Measurements from ENCODE around the gene CCDC182.

CCDC182 gene

DNA sequence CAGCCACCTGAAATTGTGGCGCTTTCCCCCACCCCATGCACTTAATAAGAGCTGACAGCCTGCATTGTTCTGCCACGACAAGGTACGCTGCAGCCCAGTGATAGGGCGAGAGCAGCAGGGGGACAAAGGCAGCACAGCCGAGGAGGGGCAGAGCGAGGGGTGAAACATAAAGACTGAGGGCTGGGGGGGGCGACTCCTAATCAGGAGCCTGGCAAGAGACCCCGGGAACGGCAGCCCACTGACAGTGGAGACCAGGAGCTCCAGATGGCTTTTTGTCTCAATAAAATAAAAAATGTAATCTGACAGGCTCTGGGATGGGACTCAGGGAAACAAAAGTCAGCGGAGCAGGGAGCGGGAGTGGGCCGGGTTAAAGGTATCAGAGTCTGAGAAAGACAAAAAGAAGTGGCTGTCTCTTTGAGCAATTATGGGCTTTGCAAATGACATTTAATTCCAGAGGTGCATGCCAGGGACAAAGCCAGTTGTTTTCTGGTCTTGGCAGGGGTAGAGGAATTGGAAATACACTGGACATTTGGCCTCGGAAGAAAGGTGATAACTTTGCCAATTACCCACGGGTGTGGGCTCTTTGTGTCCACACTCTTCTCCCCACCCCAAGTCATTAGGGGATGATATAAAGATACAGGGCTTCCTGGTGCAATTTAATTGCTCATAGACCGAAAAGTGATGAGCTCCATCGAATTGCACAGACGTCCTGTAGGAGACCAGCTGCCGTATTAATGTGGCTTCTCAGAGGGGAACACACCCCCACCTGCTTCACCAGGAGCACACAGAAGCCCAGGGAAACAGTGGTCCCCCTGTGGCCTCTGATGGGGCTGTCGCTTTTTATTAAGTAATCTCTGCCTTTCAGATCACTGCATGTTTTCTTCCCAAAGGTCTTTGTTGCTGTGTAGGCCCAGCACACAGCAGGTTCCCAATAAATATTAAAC is 17.6 kb upstream of the CCDC182 start:
- TF ChIP-seq, protein P1, sequence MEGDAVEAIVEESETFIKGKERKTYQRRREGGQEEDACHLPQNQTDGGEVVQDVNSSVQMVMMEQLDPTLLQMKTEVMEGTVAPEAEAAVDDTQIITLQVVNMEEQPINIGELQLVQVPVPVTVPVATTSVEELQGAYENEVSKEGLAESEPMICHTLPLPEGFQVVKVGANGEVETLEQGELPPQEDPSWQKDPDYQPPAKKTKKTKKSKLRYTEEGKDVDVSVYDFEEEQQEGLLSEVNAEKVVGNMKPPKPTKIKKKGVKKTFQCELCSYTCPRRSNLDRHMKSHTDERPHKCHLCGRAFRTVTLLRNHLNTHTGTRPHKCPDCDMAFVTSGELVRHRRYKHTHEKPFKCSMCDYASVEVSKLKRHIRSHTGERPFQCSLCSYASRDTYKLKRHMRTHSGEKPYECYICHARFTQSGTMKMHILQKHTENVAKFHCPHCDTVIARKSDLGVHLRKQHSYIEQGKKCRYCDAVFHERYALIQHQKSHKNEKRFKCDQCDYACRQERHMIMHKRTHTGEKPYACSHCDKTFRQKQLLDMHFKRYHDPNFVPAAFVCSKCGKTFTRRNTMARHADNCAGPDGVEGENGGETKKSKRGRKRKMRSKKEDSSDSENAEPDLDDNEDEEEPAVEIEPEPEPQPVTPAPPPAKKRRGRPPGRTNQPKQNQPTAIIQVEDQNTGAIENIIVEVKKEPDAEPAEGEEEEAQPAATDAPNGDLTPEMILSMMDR (IDR thresholded peaks at IDR 0.05; ENCODE audit: insufficient read depth, low read length, missing control alignments), result no peak
- POLR2A ChIA-PET, result no interaction called here
- H3K4me3 ChIP-seq (ENCODE audit: low read depth, low read length), result no peak overlapping the region
- CTCF ChIA-PET, result interaction anchor here (1.8 to 1.9 kb wide), 2 partner anchors 21 to 164 kb away, joined by 7 to 9 read pairs; no protein-coding TSS in a partner anchor
- DNase-seq (ENCODE audit: low read depth, low spot score), result no peak

DNA sequence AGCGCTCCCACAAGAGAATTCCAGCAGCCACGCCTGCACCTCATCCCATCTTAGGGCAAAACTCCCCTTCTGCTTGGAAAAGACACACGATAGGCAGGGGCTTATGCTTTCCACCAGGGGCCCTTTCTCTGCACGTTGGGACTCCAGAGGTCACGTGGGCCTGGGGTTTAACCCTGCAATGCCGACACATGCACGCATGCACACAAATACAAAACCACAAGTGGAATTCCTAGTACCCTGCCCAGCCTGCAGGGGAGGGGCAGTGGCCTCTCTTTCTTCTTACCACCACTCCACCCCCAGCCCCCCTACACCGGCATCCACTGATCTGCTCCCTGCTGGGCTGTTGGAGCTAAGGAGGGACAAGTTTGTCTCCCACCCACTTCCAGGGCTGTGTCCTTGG is 16.8 kb upstream of the CCDC182 start:
- no peak for DNase-seq (ENCODE audit: low read depth, low spot score)
- ChIA-PET CTCF (interaction anchor here (1.8 to 1.9 kb wide), 2 partner anchors 22 to 164 kb away, joined by 7 to 9 read pairs; no protein-coding TSS in a partner anchor), POLR2A (interaction anchor here (0.7 kb wide), 1 partner anchor 61 kb away, joined by 6 read pairs; no protein-coding TSS in a partner anchor)
- H3K4me3 ChIP-seq (ENCODE audit: low read depth, low read length), result no peak overlapping the region
- TF ChIP-seq, protein P1 (IDR thresholded peaks at IDR 0.05; ENCODE audit: insufficient read depth, low read length, missing control alignments), result no peak

DNA sequence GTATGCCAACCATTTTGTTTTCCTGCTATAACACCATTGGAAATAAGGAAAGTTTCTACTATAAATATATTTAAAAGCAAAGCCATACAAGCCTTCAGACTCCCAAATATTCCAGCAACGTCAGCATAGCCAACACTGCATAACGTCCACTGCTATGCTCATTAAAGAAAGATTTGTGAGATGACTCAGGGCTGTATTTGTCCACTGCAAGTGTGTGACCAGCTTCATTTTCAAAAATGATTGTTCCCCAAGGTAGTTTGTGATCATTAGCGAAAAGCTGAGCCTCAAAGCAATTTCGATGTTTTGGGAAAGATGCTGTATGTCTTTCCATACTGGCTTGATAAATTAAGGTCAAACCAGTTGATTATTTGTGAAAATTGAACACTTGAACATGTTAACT is 14.9 kb upstream of the CCDC182 start:
- TF ChIP-seq, protein P1 (IDR thresholded peaks at IDR 0.05; ENCODE audit: insufficient read depth, low read length, missing control alignments), result no peak
- CTCF ChIA-PET, result no interaction called here
- DNase-seq (ENCODE audit: low read depth, low spot score), result no peak
- H3K4me3 ChIP-seq (ENCODE audit: low read depth, low read length), result no peak overlapping the region
- POLR2A ChIA-PET, result no interaction called here

DNA sequence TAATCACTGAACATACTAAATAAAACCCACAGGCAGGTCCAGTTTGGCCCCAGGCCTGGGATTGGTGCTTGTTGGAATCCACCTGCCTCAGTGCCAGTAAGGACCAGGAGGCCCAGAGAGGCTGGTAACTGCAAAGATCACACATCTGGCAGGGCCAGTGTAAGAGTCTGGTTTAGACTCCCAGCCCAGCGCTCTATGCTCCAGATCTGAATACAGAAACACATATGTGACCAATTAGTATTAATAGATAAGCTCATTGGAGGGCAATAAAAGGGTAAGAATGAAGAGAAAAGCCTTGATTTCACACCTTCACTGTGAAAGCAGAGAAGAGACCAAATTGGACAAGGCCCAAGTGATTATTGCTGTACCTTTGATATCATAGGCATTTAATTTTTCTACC is 13.6 kb upstream of the CCDC182 start:
- no peak for DNase-seq (ENCODE audit: low read depth, low spot score)
- ChIA-PET POLR2A (no interaction called here), CTCF (interaction anchor here (0.7 to 2.6 kb wide), 4 partner anchors 11 to 633 kb away, joined by 3 to 6 read pairs (median 4); no protein-coding TSS in a partner anchor)
- H3K4me3 ChIP-seq (ENCODE audit: low read depth, low read length), result no peak overlapping the region
- TF ChIP-seq, protein P1 (IDR thresholded peaks at IDR 0.05; ENCODE audit: insufficient read depth, low read length, missing control alignments), result no peak

DNA sequence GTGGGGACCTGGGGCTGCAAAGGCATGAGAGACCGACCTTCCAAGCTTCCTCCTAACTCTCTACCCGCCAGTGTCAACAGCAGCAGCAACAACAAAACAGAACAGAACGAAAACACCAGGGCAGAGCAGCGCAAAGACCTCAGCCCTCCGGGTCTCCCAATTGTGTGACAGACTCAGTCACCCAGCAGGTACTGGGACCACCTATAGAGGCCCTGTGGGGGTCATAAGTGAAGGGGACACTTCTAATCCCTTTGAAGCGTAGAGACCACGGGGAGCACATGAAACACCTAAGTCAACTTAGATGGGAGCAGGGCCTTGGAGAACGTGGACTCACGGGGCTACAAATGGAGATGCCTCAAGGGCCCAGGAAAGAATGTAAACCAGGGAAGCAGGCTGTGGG is 12.6 kb upstream of the CCDC182 start:
- DNase-seq (ENCODE audit: low read depth, low spot score), result no peak
- TF ChIP-seq, protein P1 (IDR thresholded peaks at IDR 0.05; ENCODE audit: insufficient read depth, low read length, missing control alignments), result no peak
- ChIA-PET CTCF (interaction anchor here (0.9 to 2.6 kb wide), 4 partner anchors 9 to 86 kb away, joined by 4 to 7 read pairs (median 5); partner anchors contain the start of gene CCDC182), POLR2A (no interaction called here)
- no peak overlapping the region for H3K4me3 ChIP-seq (ENCODE audit: low read depth, low read length)

DNA sequence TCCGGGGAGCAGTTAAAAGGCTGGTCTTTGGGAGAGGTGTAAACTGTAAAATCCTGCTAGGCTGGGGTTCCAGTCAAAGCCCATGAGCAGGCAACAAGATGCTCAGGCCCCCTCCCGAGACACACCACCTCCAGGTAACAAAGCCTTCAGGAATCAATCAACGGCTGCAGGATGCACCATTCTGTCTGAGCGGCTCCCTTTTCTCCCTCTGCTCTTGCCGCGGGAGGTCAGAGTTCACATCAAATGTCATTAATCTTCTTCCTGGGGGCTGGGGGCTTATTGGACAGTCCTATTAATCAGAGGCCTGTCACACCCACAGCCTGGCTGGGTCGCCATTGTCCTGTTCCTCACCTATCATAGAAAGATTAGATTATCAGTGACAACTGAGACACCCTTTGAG is 11.9 kb upstream of the CCDC182 start:
- ChIA-PET CTCF (interaction anchor here (0.9 to 2.6 kb wide), 4 partner anchors 8 to 85 kb away, joined by 4 to 7 read pairs (median 5); partner anchors contain the start of gene CCDC182), POLR2A (no interaction called here)
- TF ChIP-seq, protein P1 (IDR thresholded peaks at IDR 0.05; ENCODE audit: insufficient read depth, low read length, missing control alignments), result no peak
- H3K4me3 ChIP-seq (ENCODE audit: low read depth, low read length), result no peak overlapping the region
- DNase-seq (ENCODE audit: low read depth, low spot score), result no peak

Measured in AG04449 (cell line).